ENCODE data around the gene NDUFAB1.

Gene NDUFAB1

GRCh38 chr16:23607726-23608125 is 11.6 kb upstream of the NDUFAB1 start:
- H3K4me3 ChIP-seq (ENCODE audit: low read depth, low read length): no peak overlapping the region
- no peaks in the 10 kb centered on the region for H3K4me1 ChIP-seq
- H3K4me2 ChIP-seq (ENCODE audit: low read length): no peak overlapping the region
- no peak overlapping the region for H3K9ac ChIP-seq
- H3K27ac ChIP-seq: no peak overlapping the region
- H3K79me2 ChIP-seq: no peaks in the 10 kb centered on the region
- no peaks in the 10 kb centered on the region for H3K27me3 ChIP-seq (ENCODE audit: control insufficient read depth, insufficient read depth, low read length)
- no peaks in the 10 kb centered on the region for H3K36me3 ChIP-seq (ENCODE audit: control insufficient read depth, insufficient read depth, low read length)
- H2AFZ ChIP-seq: no peak overlapping the region
- no peaks in the 10 kb centered on the region for H3K9me3 ChIP-seq (ENCODE audit: control insufficient read depth, low read length)
- TF ChIP-seq CTCF (IDR thresholded peaks at IDR 0.05): no peak

- no peak for TF ChIP-seq CTCF (IDR thresholded peaks at IDR 0.05)
- Histone ChIP-seq H3K9ac (no peak overlapping the region), H3K4me1 (peaks cover 9% of the 10 kb centered on the region), H3K36me3 (ENCODE audit: control insufficient read depth, insufficient read depth, low read length) (no peaks in the 10 kb centered on the region), H3K4me2 (ENCODE audit: low read length) (no peak overlapping the region), H3K27ac (no peak overlapping the region), H2AFZ (peak overlapping the region; percentile 63), H3K4me3 (ENCODE audit: low read depth, low read length) (no peak overlapping the region), H3K79me2 (peaks cover 32% of the 10 kb centered on the region), H3K27me3 (ENCODE audit: control insufficient read depth, insufficient read depth, low read length) (no peaks in the 10 kb centered on the region), H3K9me3 (ENCODE audit: control insufficient read depth, low read length) (no peaks in the 10 kb centered on the region)
Measured at GRCh38 chr16:23597003-23597756, 1.1 kb upstream of the NDUFAB1 start.

GRCh38 chr16:23595246-23595950 is 718 bp downstream of the NDUFAB1 start:
- peaks cover 50% of the 10 kb centered on the region for H3K79me2 ChIP-seq
- peak overlapping the region; percentile 91 for H3K9ac ChIP-seq
- H3K27ac ChIP-seq: peak overlapping the region; percentile 79
- H3K4me2 ChIP-seq (ENCODE audit: low read length): peak overlapping the region; percentile 50
- H2AFZ ChIP-seq: peak overlapping the region; percentile 63
- H3K4me3 ChIP-seq (ENCODE audit: low read depth, low read length): peak overlapping the region; percentile 86
- no peaks in the 10 kb centered on the region for H3K9me3 ChIP-seq (ENCODE audit: control insufficient read depth, low read length)
- peaks cover 9% of the 10 kb centered on the region for H3K4me1 ChIP-seq
- no peaks in the 10 kb centered on the region for H3K36me3 ChIP-seq (ENCODE audit: control insufficient read depth, insufficient read depth, low read length)
- H3K27me3 ChIP-seq (ENCODE audit: control insufficient read depth, insufficient read depth, low read length): no peaks in the 10 kb centered on the region
- TF ChIP-seq CTCF (IDR thresholded peaks at IDR 0.05): no peak

- H3K79me2 ChIP-seq: peaks cover 59% of the 10 kb centered on the region
- H3K9me3 ChIP-seq (ENCODE audit: control insufficient read depth, low read length): no peaks in the 10 kb centered on the region
Measured at GRCh38 chr16:23594186-23594585, 1.9 kb downstream of the NDUFAB1 start.

More at GRCh38 chr16:23594186-23594585, 1.9 kb downstream of the NDUFAB1 start:
- peaks cover 9% of the 10 kb centered on the region for H3K4me1 ChIP-seq
- H3K36me3 ChIP-seq (ENCODE audit: control insufficient read depth, insufficient read depth, low read length): no peaks in the 10 kb centered on the region
- no peak overlapping the region for H3K9ac ChIP-seq
- H3K27ac ChIP-seq: no peak overlapping the region
- no peak overlapping the region for H3K4me3 ChIP-seq (ENCODE audit: low read depth, low read length)
- H2AFZ ChIP-seq: no peak overlapping the region
- no peak for TF ChIP-seq CTCF (IDR thresholded peaks at IDR 0.05)
- H3K27me3 ChIP-seq (ENCODE audit: control insufficient read depth, insufficient read depth, low read length): no peaks in the 10 kb centered on the region
- H3K4me2 ChIP-seq (ENCODE audit: low read length): no peak overlapping the region
